ENCODE data around the gene GARRE1. TPM values are rescaled to one million over a fixed set of nuclear protein-coding genes. Genes with fewer than 3 reads are reported as not detected.

Gene GARRE1
- total and polyA plus RNA-seq, 4 donors = 24.6 to 31.5 (median 26.3) TPM

Other genes with a start within 250 kb of the GARRE1 start
- gene LSM14A, start 82.0 kb upstream of the GARRE1 start, total RNA-seq = 10 to 100 TPM; 60.8 to 85.6 TPM
- 100 to 1,000 TPM; 101 to 106 TPM for gene LSM14A, start 82.0 kb upstream of the GARRE1 start, polyA plus RNA-seq (ENCODE audit: insufficient read length in 2 of 2)
- 100 to 1,000 TPM; 153 to 186 TPM for gene GPI, start 110.6 kb downstream of the GARRE1 start, total RNA-seq
- 100 to 1,000 TPM; 262 to 334 TPM for gene GPI, start 110.6 kb downstream of the GARRE1 start, polyA plus RNA-seq (ENCODE audit: insufficient read length in 2 of 2)
- gene PDCD2L, start 149.8 kb downstream of the GARRE1 start, total RNA-seq = 10 to 100 TPM in 1 of 2 donors, 1 to 10 TPM in 1; 9.0 to 18.1 TPM
- gene PDCD2L, start 149.8 kb downstream of the GARRE1 start, polyA plus RNA-seq (ENCODE audit: insufficient read length in 2 of 2) = 10 to 100 TPM; 19.4 to 19.7 TPM
- gene UBA2, start 173.8 kb downstream of the GARRE1 start, total RNA-seq = 100 to 1,000 TPM; 118 to 179 TPM
- 100 to 1,000 TPM; 108 to 116 TPM for gene UBA2, start 173.8 kb downstream of the GARRE1 start, polyA plus RNA-seq (ENCODE audit: insufficient read length in 2 of 2)
- gene WTIP, start 227.2 kb downstream of the GARRE1 start, total RNA-seq = 10 to 100 TPM; 17.3 to 39.9 TPM
- gene WTIP, start 227.2 kb downstream of the GARRE1 start, polyA plus RNA-seq (ENCODE audit: insufficient read length in 2 of 2) = 10 to 100 TPM; 27.9 to 36.5 TPM